SK-N-SH (cell line): ENCODE measurements around the gene USP34. TPM values are rescaled to one million over a fixed set of nuclear protein-coding genes. Genes with fewer than 3 reads are reported as not detected.

ENCODE experiments used
- CTCF ChIA-PET: fragments of 300-600, 350-600 bp; formaldehyde crosslinking; extraction: SDS; loops from one replicate; lab custom pipeline; 2021; lab: Yijun Ruan, JAX
- POLR2A ChIA-PET: fragments of 350-600 bp; sonication (Branson Sonifier 250); formaldehyde crosslinking; extraction: SDS; loops from one replicate; lab custom pipeline; 2020; ENCODE audit warnings: antibody characterized with exemption, inconsistent platforms; lab: Yijun Ruan, JAX
- DNase-seq: peaks from one replicate; pipeline ENCODE4 v3.0.0; 2012
- H2AFZ ChIP-seq: fragments of 200-600 bp; sonication (generic); 2 replicates; pipeline ENCODE4 v1.8.1; 2016; ENCODE audit warnings: antibody characterized with exemption, mild to moderate bottlenecking, low read depth
- H3F3A ChIP-seq: fragments of 200-600 bp; sonication (generic); replicated peaks from 2 replicates; pipeline ENCODE3; 2016; ENCODE audit warnings: antibody characterized with exemption, mild to moderate bottlenecking; ENCODE audit not compliant: insufficient read depth
- H3K27ac ChIP-seq, 2 experiments: fragments of 200-500 bp in 1 of 2; fragments of 200-600 bp in 1 of 2; sonication (Bioruptor generic) in 1 of 2; sonication (generic), shearing (Covaris generic) in 1 of 2; 2 replicates each; pipeline versions ENCODE4 v1.5.1 to v1.6.1; 2014 to 2016; ENCODE audit warnings: low read depth in 2 of 2, inconsistent platforms in 1 of 2, low read length in 1 of 2, mild to moderate bottlenecking in 1 of 2, mixed read lengths in 1 of 2
- H3K27me3 ChIP-seq: fragments of 200-600 bp; sonication (generic), shearing (Covaris generic); 2 replicates; pipeline ENCODE4 v1.6.1; 2016; ENCODE audit warnings: mixed run types; ENCODE audit not compliant: insufficient read depth
- H3K36me3 ChIP-seq, 2 experiments: fragments of 200-500 bp in 1 of 2; fragments of 200-600 bp in 1 of 2; sonication (Bioruptor generic) in 1 of 2; sonication (generic) in 1 of 2; replicated peaks in 1 of 2; 2 replicates each; pipeline versions ENCODE3 to v1.5.1; 2014 to 2016; ENCODE audit warnings: low read length in 1 of 2, mild to moderate bottlenecking in 1 of 2; ENCODE audit not compliant: insufficient read depth in 2 of 2, control insufficient read depth in 1 of 2
- H3K4me1 ChIP-seq, 2 experiments: fragments of 200-500 bp in 1 of 2; fragments of 200-600 bp in 1 of 2; sonication (Bioruptor generic) in 1 of 2; sonication (generic), shearing (Covaris generic) in 1 of 2; 2 replicates each; pipeline versions ENCODE4 v1.5.1 to v1.6.1; 2014 to 2016; ENCODE audit warnings: low read depth in 1 of 2, low read length in 1 of 2, mixed run types in 1 of 2; ENCODE audit not compliant: insufficient read depth in 2 of 2, control insufficient read depth in 1 of 2
- H3K4me2 ChIP-seq: fragments of 200-600 bp; sonication (generic), shearing (Covaris generic); 2 replicates; pipeline ENCODE4 v1.6.1; 2017; ENCODE audit warnings: mixed run types
- H3K4me3 ChIP-seq, 2 experiments: fragments of 200-500 bp in 1 of 2; fragments of 200-600 bp in 1 of 2; sonication (Bioruptor generic) in 1 of 2; sonication (generic), shearing (Covaris generic) in 1 of 2; 2 replicates each; pipeline versions ENCODE4 v1.5.1 to v1.8.1; 2014 to 2016; ENCODE audit warnings: low read depth in 2 of 2, inconsistent platforms in 1 of 2, low read length in 1 of 2, mild to moderate bottlenecking in 1 of 2, mixed read lengths in 1 of 2, moderate library complexity in 1 of 2
- H3K79me2 ChIP-seq: fragments of 200-600 bp; sonication (generic); 2 replicates; pipeline ENCODE4 v1.8.1; 2017; ENCODE audit warnings: mild to moderate bottlenecking; ENCODE audit not compliant: insufficient read depth
- H3K9ac ChIP-seq: fragments of 200-600 bp; sonication (generic); 2 replicates; pipeline ENCODE4 v1.6.1; 2017; ENCODE audit warnings: mixed run types
- H3K9me2 ChIP-seq: fragments of 200-600 bp; sonication (generic); 2 replicates; pipeline ENCODE4 v1.6.1; 2017; ENCODE audit warnings: mixed run types
- H3K9me3 ChIP-seq: fragments of 200-600 bp; sonication (generic); 2 replicates; pipeline ENCODE4 v1.6.1; 2017; ENCODE audit warnings: mixed run types, mild to moderate bottlenecking, moderate library complexity
- H4K20me1 ChIP-seq: fragments of 200-600 bp; sonication (generic); 2 replicates; pipeline ENCODE4 v1.6.1; 2017; ENCODE audit warnings: mild to moderate bottlenecking, mixed run types; ENCODE audit not compliant: insufficient read depth
- EZH2phosphoT487 ChIP-seq: fragments of 200-600 bp; sonication (generic); IDR thresholded peaks from 2 replicates; pipeline ENCODE4 v1.6.1; 2017; ENCODE audit warnings: low read depth, mixed run types, mild to moderate bottlenecking, antibody characterized with exemption, moderate library complexity, borderline replicate concordance
- FOSL2 ChIP-seq: IDR thresholded peaks from 2 replicates; pipeline ENCODE4 v1.4.0; 2012; ENCODE audit warnings: low read depth, mild to moderate bottlenecking, moderate library complexity, borderline replicate concordance
- FOXM1 ChIP-seq: IDR thresholded peaks from 2 replicates; pipeline ENCODE4 v1.4.0; 2012; ENCODE audit warnings: low read depth, mild to moderate bottlenecking
- GABPA ChIP-seq: IDR thresholded peaks from 2 replicates; pipeline ENCODE4 v1.4.0; 2012; ENCODE audit warnings: low read depth, mild to moderate bottlenecking
- GATA2 ChIP-seq: sonication (generic); formaldehyde crosslinking; IDR thresholded peaks from 2 replicates; pipeline ENCODE4 v1.5.0; 2020; ENCODE audit warnings: mild to moderate bottlenecking, missing genetic modification reagents
- IRF3 ChIP-seq: fragments of 150-350 bp; IDR thresholded peaks from 2 replicates; pipeline ENCODE4 v1.6.1; 2016; ENCODE audit warnings: mild to moderate bottlenecking, low read depth, low read length
- MAX ChIP-seq: IDR thresholded peaks from 2 replicates; pipeline ENCODE4 v1.4.0; 2012; ENCODE audit warnings: low read depth
- MEF2A ChIP-seq: IDR thresholded peaks from 2 replicates; pipeline ENCODE4 v1.4.0; 2012; ENCODE audit warnings: low read depth, borderline replicate concordance
- NRF1 ChIP-seq: IDR thresholded peaks from 2 replicates; pipeline ENCODE4 v1.6.1; 2012; ENCODE audit warnings: low read depth, mild to moderate bottlenecking, low read length
- POLR2AphosphoS5 ChIP-seq: IDR thresholded peaks from 2 replicates; pipeline ENCODE4 v1.6.1; 2012; ENCODE audit warnings: low read depth, low read length
- RCOR1 ChIP-seq: fragments of 150-350 bp; IDR thresholded peaks from 2 replicates; pipeline ENCODE4 v1.6.1; 2017; ENCODE audit warnings: antibody characterized with exemption, low read length
- REST ChIP-seq: IDR thresholded peaks from 2 replicates; pipeline ENCODE4 v1.6.1; 2012; ENCODE audit warnings: mild to moderate bottlenecking, low read depth, low read length, moderate library complexity
- RFX5 ChIP-seq: IDR thresholded peaks from 2 replicates; pipeline ENCODE4 v1.6.1; 2012; ENCODE audit warnings: mild to moderate bottlenecking, improper control_type of control experiment, low read length
- RXRA ChIP-seq: IDR thresholded peaks from 2 replicates; pipeline ENCODE4 v1.4.0; 2012; ENCODE audit warnings: low read depth, mild to moderate bottlenecking, borderline replicate concordance
- SIN3A ChIP-seq: IDR thresholded peaks from 2 replicates; pipeline ENCODE4 v1.6.1; 2012; ENCODE audit warnings: low read depth, mild to moderate bottlenecking, low read length, moderate library complexity, borderline replicate concordance
- TAF1 ChIP-seq: IDR thresholded peaks from 2 replicates; pipeline ENCODE4 v1.6.1; 2012; ENCODE audit warnings: low read depth, mild to moderate bottlenecking, low read length, moderate library complexity, borderline replicate concordance
- USF1 ChIP-seq: IDR thresholded peaks from 2 replicates; pipeline ENCODE4 v1.4.0; 2012; ENCODE audit warnings: low read depth, borderline replicate concordance
- YY1 ChIP-seq: IDR thresholded peaks from 2 replicates; pipeline ENCODE4 v1.4.0; 2012; ENCODE audit warnings: low read depth, mild to moderate bottlenecking
- WGBS: methylation state at CpG from one replicate; pipeline ENCODE4 v1.1.6; 2017; ENCODE audit warnings: low lambda C conversion rate; 5-methylcytosine and 5-hydroxymethylcytosine counted together
- polyA plus RNA-seq, 3 experiments: library from polyadenylated mRNA; depleted of rRNA; stranded (reverse); fragments of >200 nt; gene quantifications; 2 replicates each; pipeline ENCODE4 v1.2.3, GENCODE V29; 2012
- TF ChIP-seq, protein P1 (sequence below): fragments of 200-600 bp; sonication (generic); IDR thresholded peaks from 2 replicates; pipeline ENCODE4 v1.6.1; 2017; ENCODE audit warnings: antibody characterized with exemption, mild to moderate bottlenecking, moderate library complexity

USP34 gene
- polyA plus RNA-seq, 1 of the 3 experiments (the other 2 are of a cell fraction): 31.4 TPM

DNA sequence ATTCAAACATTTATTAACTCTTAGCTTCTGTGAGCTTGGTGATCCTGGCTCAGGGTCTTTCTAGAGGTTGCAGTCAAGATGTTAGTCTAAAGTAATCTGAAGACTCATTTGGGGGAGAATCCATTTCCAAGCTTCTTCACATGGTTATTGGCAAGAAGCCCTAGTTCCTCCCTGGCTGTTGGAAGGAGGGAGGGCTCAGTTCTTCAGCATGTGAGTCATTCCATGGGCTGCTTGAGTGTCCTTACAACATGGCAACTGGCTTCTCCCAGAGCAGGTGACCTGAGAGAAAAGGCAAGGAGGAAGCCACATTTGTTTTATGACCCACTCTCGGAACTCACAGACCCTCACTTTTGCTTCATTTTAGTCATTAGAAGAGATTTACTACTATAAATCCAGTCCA, 319.5 kb downstream of the USP34 start:
- DNase-seq: no peak
- Histone ChIP-seq H3K27me3 (no peaks in the 10 kb centered on the region), H3K4me1 (no peaks in the 10 kb centered on the region), H4K20me1 (no peaks in the 10 kb centered on the region), H3K36me3 (peaks cover 13 to 14% of the 10 kb centered on the region in 2 experiments), H3K9me2 (no peaks in the 10 kb centered on the region), H3K9me3 (no peaks in the 10 kb centered on the region), H3K4me3 (no peak overlapping the region), H3F3A (no peaks in the 10 kb centered on the region), H2AFZ (no peak overlapping the region), H3K4me2 (no peak overlapping the region), H3K79me2 (peaks cover 14% of the 10 kb centered on the region), H3K27ac (no peak overlapping the region), H3K9ac (no peak overlapping the region)
- ChIA-PET POLR2A (no interaction called here), CTCF (no interaction called here)
- 100% methylated on average over 1 of the region's 1 CpG for WGBS
- TF ChIP-seq TAF1 (no peak), FOSL2 (peak; percentile 5; the same call in 1 of the 2 replicates), IRF3 (no peak), MEF2A (no peak), GABPA (no peak), YY1 (peak; percentile 30; the same call in 1 of the 2 replicates)

DNA sequence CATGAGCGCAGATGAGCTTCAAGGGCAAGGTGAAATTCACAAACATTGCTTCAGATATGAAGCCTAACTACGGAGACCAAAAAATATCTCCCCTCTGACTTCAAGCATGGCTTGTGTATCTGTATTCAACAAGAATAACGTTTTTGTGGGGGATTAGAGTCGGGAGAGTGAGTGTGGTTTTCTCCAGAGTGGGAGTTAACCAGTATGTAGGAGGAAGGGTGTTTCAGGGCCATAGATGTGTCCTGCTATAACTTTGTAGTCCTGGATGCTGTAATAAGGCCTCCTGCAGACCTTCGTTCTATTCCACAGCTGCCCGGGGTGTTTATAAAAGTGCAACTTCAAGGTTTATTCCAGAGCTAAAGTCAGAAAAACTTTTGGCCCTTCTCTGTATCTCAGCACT, 321.8 kb downstream of the USP34 start:
- H3K9me3 ChIP-seq: no peaks in the 10 kb centered on the region
- no peak overlapping the region for H3K4me2 ChIP-seq
- TF ChIP-seq RXRA: no peak
- no peak for TF ChIP-seq NRF1
- no peak for TF ChIP-seq RCOR1
- no peak for TF ChIP-seq FOXM1
- TF ChIP-seq EZH2phosphoT487: no peak
- no peak for TF ChIP-seq TAF1
- no peak for TF ChIP-seq GATA2 (CRISPR knock-in tag)
- no peak for TF ChIP-seq RFX5
- TF ChIP-seq POLR2AphosphoS5: no peak
- TF ChIP-seq, protein P1, sequence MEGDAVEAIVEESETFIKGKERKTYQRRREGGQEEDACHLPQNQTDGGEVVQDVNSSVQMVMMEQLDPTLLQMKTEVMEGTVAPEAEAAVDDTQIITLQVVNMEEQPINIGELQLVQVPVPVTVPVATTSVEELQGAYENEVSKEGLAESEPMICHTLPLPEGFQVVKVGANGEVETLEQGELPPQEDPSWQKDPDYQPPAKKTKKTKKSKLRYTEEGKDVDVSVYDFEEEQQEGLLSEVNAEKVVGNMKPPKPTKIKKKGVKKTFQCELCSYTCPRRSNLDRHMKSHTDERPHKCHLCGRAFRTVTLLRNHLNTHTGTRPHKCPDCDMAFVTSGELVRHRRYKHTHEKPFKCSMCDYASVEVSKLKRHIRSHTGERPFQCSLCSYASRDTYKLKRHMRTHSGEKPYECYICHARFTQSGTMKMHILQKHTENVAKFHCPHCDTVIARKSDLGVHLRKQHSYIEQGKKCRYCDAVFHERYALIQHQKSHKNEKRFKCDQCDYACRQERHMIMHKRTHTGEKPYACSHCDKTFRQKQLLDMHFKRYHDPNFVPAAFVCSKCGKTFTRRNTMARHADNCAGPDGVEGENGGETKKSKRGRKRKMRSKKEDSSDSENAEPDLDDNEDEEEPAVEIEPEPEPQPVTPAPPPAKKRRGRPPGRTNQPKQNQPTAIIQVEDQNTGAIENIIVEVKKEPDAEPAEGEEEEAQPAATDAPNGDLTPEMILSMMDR: no peak
- TF ChIP-seq FOSL2: no peak
- TF ChIP-seq REST: no peak
- TF ChIP-seq MAX: no peak
- TF ChIP-seq USF1: no peak
- TF ChIP-seq SIN3A: no peak
- H3K4me3 ChIP-seq: no peak overlapping the region
- H3K9me2 ChIP-seq: no peaks in the 10 kb centered on the region
- H3K27me3 ChIP-seq: no peaks in the 10 kb centered on the region
- ChIA-PET POLR2A (no interaction called here), CTCF (no interaction called here)
- DNase-seq: no peak
- H4K20me1 ChIP-seq: no peaks in the 10 kb centered on the region
- H2AFZ ChIP-seq: no peak overlapping the region
- H3K79me2 ChIP-seq: peaks cover 30% of the 10 kb centered on the region
- H3K36me3 ChIP-seq: peaks cover 13 to 14% of the 10 kb centered on the region in 2 experiments
- H3K9ac ChIP-seq: no peak overlapping the region
- H3K27ac ChIP-seq: no peak overlapping the region
- H3F3A ChIP-seq: peaks cover 2% of the 10 kb centered on the region
- 89% methylated on average over 6 of the region's 6 CpGs for WGBS
- H3K4me1 ChIP-seq: no peaks in the 10 kb centered on the region; a peak in 1 of 4 replicates
